ENCODE measurements around the gene SEC11A.
A peak's percentile ranks its signal among the peaks of the same experiment; 100 is the strongest.
"Not testable (repeated sequence)": the region's sequence is repeated elsewhere in the genome, so short reads cannot be mapped to it uniquely, and the experiment has no call there.

Gene SEC11A

GRCh38 chr15:84647726-84648125 lies 68.2 kb downstream of the SEC11A start:
- DNase-seq (ENCODE audit: low spot score) = no peak

GRCh38 chr15:84645997-84646396 lies 69.9 kb downstream of the SEC11A start:
- TF ChIP-seq, protein P1, sequence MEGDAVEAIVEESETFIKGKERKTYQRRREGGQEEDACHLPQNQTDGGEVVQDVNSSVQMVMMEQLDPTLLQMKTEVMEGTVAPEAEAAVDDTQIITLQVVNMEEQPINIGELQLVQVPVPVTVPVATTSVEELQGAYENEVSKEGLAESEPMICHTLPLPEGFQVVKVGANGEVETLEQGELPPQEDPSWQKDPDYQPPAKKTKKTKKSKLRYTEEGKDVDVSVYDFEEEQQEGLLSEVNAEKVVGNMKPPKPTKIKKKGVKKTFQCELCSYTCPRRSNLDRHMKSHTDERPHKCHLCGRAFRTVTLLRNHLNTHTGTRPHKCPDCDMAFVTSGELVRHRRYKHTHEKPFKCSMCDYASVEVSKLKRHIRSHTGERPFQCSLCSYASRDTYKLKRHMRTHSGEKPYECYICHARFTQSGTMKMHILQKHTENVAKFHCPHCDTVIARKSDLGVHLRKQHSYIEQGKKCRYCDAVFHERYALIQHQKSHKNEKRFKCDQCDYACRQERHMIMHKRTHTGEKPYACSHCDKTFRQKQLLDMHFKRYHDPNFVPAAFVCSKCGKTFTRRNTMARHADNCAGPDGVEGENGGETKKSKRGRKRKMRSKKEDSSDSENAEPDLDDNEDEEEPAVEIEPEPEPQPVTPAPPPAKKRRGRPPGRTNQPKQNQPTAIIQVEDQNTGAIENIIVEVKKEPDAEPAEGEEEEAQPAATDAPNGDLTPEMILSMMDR (IDR thresholded peaks at IDR 0.05; ENCODE audit: extremely low read depth, missing control alignments) = no peak
- no peak for DNase-seq (ENCODE audit: low spot score)

More at GRCh38 chr15:84647726-84648125, 68.2 kb downstream of the SEC11A start:
- TF ChIP-seq, protein P1 (IDR thresholded peaks at IDR 0.05; ENCODE audit: extremely low read depth, missing control alignments) = no peak

GRCh38 chr15:84645496-84645895 lies 70.4 kb downstream of the SEC11A start:
- no peak for DNase-seq (ENCODE audit: low spot score)
- TF ChIP-seq, protein P1 (IDR thresholded peaks at IDR 0.05; ENCODE audit: extremely low read depth, missing control alignments) = no peak

DNA sequence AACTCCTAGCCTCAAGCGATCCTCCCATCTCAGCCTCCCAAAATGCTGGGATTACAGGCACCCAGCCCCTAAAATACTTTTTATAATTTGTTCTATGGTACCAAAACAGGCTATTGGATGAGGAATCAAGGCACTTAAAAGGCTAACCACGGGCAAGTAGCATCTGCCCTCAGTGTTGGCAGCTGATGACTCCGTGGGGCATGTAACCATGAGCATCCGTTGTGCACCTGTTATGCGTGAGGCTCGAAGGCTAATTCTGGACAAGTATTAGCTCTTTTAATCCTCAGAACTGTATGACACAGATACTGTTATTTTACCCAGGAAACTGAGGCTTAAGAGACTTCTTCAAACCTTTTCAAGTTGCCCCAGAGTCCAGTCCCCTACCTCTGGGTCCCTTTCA lies 72.1 kb downstream of the SEC11A start:
- DNase-seq (ENCODE audit: low spot score) = no peak
- TF ChIP-seq, protein P1 (IDR thresholded peaks at IDR 0.05; ENCODE audit: extremely low read depth, missing control alignments) = no peak

- DNase-seq (ENCODE audit: low spot score) = not testable (repeated sequence)
Measured at GRCh38 chr15:84642640-84643039, 73.3 kb downstream of the SEC11A start.

DNA sequence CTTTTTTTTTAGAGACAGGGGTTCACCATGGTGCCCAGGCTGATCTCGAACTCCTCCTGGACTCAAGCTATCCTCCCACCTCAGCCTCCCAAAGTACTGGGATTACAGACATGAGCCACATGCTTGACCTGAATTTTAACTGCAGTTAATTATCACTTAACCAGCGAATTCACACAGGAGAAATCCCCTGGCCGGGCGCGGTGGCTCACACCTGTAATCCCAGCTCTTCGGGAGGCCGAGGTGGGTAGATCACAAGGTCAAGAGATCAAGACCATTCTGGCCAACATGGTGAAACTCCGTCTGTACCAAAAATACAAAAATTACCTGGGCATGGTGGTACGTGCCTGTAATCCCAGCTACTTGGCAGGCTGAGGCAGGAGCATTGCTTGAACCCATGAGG lies 74.1 kb downstream of the SEC11A start:
- DNase-seq (ENCODE audit: low spot score) = not testable (repeated sequence)

- peak; percentile 34 for DNase-seq (ENCODE audit: low spot score)
- TF ChIP-seq, protein P1 (IDR thresholded peaks at IDR 0.05; ENCODE audit: extremely low read depth, missing control alignments) = no peak
Measured at GRCh38 chr15:84638103-84638502, 77.8 kb downstream of the SEC11A start.

DNA sequence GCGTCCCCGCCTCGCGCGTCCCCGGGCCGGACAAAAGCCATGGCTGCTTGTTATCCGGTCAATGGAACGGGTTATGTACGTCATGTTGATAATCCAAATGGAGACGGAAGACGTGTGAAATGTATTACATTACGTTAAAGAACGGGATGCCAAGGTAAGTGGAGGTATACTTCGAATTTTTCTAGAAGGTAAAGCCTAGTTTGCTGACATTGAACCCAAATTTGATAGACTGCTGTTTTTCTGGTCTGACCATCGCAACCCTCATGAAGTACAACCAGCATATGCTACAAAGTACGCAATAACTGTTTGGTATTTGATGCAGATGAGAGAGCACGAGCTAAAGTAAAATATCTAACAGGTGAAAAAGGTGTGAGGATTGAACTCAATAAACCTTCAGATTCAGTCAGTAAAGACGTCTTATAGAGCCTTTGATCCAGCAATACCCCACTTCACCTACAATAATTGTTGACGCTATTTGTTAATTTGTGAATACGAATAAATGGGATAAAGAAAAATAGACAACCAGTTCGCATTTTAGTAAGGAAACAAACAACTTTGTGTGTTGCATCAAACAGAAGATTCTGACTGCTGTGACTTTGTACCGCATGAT lies 81.6 kb downstream of the SEC11A start:
- TF ChIP-seq, protein P1 (IDR thresholded peaks at IDR 0.05; ENCODE audit: extremely low read depth, missing control alignments) = no peak
- no peak for DNase-seq (ENCODE audit: low spot score)

Measured in GM20000 (cell line).